ELF-1 (cell line): Measurements from ENCODE around the gene AFF4.

Experiments used
- DNase-seq: peaks from one replicate; pipeline ENCODE4 v3.0.0-alpha.2; 2016; ENCODE audit warnings: low read depth, low spot score

The AFF4 gene

DNA sequence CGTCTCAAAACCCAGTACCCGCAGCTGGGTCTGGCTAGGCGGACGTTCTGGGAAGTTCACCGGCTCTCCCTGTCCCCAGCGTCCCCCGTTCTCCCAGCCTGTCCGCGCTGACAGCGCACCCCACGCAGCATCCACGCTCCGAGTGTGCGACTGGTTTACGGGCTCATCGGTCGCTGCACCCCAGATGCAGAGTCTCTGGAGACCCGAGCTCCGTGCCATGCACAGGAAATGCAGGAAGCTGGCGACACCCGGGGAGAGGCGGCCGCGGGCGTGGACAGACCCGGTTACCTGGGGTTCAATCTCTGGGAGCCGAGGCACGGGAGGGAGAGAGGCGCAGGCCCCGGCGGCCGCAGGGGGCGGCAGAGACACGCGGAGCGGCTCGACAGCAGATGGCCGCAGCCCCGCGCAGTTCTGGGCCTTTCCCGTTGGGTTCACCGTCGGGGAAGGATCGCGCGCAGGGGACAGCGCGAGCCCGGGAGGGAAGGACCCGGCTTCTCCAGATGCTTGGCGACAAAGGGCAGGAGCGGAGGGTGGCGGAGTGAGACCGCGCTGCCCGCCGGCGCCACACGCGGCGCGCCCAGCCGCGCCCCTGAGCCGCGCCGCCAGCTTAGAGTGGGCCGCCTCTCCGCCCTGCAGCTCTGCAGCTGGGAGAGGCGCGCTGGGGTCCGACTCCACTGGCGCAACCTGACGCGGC lies 133.5 kb downstream of the AFF4 start:
- DNase-seq = peak; percentile 78

GRCh38 chr5:132828846-132829494 lies 134.5 kb downstream of the AFF4 start:
- no peak for DNase-seq

DNA sequence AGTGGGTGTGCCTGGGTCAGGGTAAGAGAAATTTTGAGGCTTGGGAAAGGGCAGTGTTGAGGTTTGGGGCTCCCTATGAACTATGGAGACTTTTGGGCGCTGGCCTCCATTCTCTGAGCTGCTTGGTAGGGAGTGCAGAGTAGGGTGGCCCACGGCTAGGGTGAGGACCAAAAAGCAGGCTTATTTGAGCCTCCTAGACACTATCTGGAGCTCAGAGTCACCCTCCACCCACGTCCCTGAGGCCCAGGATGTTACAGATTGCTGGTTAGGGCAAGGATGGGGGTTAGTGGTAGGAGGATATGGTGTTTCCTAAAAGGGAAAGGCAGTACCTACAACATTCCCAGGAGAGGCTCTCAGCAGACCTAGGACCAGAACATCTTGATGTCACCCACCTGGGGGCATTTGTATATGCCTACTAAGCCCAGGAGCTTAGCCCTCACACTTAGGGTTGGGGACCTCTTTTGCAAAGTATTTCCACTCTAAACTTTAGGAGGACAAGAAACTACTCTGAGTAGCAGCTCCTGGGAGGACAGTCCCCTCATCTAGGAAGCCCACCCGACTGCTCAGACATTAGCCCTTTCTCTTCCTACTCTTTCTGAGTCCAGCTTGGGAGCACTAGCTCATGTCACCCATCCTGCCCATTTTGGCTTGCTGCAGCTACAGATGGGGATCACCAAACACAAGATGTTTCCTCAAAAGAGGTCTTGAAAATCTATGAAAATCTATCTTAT lies 135.3 kb downstream of the AFF4 start:
- no peak for DNase-seq

DNA sequence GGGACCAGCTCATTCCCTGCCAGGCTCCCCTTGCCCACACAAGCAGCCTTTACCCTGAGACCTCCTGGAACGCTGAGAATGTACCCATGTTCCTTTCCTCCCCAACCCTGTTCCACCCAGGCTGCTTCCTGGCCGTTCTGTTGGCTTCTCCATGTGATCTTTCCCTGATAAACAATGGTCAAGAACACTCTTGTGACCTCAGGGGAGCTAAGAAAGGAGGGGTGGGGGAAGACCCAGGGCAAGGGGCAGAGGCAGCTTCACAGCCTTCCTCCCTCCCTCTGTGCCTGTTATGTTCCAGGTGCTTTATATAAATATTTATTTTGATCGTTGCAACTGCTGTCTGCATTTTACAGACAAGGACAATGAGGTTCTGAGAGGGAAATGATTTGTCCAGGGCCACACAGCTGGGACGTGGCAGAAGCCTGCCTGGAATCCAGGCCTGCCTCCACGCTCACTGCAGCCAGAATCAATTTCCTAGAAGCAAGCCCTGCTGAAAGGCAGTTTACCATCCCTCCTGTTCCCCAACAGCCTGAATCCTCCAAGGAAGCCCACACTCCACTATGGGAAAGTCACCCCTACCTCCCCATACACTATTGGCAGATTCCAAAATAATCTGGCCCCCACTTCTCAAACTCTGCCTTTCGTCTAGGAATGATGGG lies 136.9 kb downstream of the AFF4 start:
- DNase-seq = no peak

DNA sequence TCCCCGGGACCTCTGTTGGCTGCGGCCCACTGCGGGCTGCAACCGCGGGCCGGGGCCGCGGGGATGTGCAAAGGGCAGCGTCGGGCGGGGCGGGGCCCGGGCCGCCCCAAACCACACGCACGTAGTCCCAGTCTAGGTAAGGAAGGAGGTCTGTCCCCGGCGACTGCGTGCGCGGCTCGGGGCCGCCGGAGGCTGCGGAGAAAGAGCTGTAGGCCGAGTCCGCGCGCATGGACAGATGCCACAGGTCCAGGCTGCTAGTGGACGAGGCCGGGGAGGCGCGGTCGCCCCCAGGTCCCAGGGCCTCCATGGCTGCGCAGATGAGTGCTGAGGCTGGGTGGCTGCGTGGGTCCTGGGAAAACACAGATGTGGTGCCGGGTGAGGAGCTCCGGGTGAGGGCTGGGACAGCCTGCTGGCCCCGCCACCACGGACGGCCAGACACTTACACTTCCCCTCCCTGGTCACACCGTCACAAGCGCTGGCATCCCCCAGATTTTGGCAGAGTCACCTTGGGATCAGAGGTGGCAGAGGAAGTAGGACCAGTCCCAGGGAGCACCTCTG lies 137.5 kb downstream of the AFF4 start:
- DNase-seq = peak; percentile 58
